CD4-positive, alpha-beta T cell treated with Interleukin-2 at 100 ng/mL for 4 hours (primary cell): ENCODE data around the gene CLCN1.
"Not testable (repeated sequence)": the region's sequence is repeated elsewhere in the genome, so short reads cannot be mapped to it uniquely, and the experiment has no call there.

ENCODE experiments used
- DNase-seq: peaks from one replicate; pipeline ENCODE4 v3.0.0-alpha.2; 2020; ENCODE audit warnings: low spot score

CLCN1 gene

DNA sequence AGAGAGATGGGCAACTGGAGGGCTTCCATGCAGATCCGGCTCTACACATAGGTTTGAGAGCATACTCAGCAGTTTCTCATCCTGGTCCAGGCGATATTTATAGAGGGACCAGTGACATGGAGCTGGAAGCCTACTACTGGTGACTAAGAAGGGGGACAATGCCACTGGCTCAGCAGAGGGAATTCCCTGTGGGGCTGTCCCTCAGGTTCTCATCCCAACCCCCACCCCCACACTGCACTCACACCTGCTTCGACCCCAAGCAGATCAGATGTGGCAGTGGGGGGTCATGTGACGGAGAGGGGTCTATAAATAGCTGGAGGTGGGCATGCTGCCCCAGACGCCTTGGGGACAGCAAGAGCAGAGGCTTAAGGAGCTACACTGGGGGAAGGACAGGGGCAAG lies at the start of gene CLCN1:
Gene CLCN1, plus strand, starts transcription at position 336 of the 400 bp plus-strand sequence. CDS start 102 bp downstream, outside the sequence.
- no peak for DNase-seq

- no peak for DNase-seq
Measured at GRCh38 chr7:143269251-143269650, 46.7 kb upstream of the CLCN1 start.

DNA sequence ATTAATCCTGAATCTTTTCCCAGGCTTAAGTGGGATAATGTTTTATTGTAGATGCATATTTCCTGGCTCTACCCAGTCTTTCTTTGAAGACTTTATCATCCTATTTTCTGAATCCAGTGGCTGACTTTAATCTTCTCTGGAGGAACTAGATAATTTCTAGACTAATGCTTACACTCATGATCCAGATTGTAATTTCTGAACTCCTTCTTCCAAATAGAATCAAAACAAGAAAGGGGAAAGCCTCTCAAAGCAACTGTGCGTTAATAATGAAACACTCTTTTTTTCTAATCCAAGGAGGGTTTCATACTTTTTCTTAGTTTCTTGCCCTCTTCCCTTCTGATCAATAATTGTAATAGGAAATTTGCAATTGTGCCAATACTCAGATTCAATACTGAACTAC lies 44.7 kb upstream of the CLCN1 start:
- DNase-seq, result no peak

DNA sequence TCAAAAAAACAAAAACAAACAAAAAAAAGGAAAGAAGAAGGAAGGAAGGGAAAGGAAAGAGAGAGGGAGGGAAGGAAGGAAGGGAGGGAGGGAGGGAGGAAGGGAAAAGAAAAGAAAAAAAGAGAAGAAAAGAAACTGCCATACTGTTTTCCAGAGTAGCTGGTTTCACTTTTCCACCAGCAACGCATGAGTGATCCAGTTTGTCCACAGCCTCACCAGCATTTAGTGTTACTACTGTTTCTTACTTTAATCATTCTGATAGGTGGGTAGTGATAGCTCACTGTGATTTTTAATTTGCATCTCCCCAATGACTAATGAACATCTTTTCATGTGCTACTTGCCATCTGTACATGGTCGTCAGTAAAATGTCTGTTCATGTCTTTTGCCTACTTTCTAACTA lies 43.0 kb upstream of the CLCN1 start:
- no peak for DNase-seq

- DNase-seq, result peak; percentile 75
Measured at GRCh38 chr7:143279186-143280098, 36.5 kb upstream of the CLCN1 start.

DNA sequence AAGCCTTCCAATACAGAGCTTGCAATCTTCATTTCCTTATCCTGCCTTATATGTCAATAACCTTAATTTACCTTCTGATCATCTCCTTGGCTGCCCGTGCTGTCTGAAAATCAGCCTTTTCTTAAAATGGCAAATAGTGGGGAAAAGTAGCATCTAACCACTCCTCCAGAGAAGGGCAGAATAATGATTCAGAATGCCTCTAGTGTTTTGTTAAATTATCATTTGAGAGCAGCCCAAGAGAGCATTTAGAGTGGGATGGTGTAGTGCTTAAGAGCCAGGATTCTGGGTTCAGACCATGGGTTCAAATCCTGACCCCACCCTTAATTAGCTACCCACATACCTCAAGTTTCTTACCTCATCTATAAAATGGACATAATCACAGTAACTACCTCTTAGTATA lies 35.8 kb upstream of the CLCN1 start:
- DNase-seq, result peak; percentile 33

DNA sequence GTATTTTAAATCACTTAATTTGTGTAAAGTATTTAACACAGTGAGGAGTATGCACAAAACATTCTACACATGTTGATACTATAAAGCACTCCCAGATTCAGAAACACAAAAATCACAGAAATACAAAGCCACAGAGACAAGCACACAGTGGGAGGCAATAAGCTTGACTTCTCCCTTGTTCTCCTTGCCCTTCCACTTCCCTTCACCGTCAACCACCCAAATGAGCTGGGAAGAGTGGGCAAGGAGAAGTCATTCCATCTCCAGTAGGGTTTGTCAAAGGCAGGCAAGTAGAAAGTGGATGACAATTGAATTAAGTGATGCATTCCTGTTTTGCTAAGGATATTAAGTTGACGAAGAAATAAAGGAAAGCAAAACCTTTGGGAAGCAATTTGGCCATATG lies 35.3 kb upstream of the CLCN1 start:
- DNase-seq, result no peak

DNA sequence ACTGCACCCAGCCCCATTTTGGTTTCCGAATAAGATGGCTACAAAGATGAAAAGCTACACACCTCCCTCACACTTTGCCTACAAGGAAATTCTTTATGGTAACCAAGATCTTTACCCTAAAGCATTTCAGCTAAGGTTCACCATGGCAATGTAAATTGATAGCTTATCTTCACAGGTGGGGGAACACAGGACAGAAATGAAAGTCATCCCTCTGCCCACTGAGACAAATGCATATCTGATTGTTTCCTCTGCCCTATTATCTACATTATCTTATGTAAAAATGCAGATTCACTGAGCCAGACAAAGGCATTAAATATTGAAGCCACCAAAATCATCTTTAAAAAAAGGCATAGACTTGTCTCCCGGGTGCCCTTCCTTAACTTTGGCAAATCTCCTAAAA lies 34.4 kb upstream of the CLCN1 start:
- no peak for DNase-seq

- no peak for DNase-seq
Measured at GRCh38 chr7:143282124-143282523, 33.8 kb upstream of the CLCN1 start.

DNA sequence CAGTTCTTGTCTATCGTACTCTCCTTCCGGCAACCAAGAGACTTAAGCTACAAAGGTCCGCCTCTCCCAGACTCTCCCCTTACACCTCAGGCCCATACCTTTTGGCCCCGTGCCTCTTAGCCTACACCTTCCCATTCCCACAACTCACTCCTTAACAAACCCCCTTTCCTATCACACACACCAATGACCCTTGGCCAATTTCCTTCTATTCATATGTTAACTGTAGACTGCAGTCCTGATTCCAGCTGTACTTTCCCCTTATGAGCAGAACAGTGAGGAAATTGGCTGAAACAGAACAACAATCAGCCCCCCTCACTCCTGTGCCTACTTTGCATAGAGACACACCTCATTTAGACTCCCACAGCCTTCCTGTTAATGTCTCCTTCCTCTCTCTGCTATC lies 32.5 kb upstream of the CLCN1 start:
- DNase-seq, result no peak

DNA sequence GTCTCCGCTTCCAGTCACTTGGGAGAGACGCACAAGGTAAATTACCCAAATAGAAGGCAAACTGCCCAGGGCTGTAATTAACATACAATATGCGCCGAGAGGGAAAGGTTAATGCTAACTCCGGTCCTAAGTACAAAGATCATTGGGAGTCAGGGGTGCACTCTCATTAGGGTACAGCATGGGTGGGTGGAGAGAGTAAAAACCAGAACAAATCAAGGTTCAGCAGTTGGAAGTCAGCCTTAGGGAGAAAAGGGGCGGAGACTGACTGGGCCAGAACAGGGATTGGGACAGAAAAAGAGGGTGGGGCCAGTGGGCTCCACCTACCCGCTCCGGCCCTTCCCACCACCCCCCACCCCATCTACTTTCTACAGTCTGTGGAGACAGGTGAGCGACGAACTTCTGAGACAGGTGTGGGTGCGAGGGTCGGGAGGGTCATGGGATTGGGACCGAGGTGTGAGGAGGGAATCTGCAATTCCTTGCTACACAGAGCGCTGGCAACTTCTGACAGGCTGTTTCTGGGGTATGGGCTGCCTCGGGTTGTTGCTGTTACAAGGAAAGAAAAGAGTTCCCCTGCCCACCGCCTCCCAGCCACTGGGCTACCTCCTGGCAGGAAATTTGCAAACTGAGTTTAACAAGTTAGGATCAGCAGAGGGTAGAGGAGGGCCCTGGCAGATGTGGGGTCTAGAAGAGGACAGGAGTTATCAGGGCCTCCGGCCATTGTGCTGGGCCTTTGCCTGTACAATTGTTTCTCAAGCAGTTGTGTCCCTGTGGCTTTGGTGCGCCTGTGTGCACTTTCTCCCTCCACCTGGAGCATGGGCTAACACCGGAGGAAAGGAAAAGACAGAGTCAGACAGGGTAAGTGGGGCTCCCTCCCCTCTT lies 31.1 kb upstream of the CLCN1 start, which contains the start of gene TMEM139:
Gene TMEM139, plus strand, starts transcription at position 368 of the 879 bp plus-strand sequence. CDS start 1,000 bp downstream, outside the sequence.
- no peak for DNase-seq

DNA sequence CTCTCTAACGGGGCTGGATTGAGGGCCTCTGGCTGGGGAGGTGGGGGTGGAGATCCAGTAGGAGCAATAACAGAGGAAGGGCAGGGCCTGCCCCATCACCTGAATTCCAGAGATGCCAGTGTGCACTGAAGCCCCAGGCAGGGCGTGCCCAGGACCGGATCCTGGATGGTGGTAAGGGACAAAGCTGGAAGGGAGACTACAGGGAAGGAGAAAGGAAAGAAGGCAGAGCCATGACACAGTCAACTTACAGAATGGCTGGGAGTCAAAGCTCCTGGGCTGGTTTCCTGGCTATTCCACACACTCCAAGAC lies 30.5 kb upstream of the CLCN1 start:
- no peak for DNase-seq

- DNase-seq, result no peak
Measured at GRCh38 chr7:143285806-143286521, 29.9 kb upstream of the CLCN1 start.

- no peak for DNase-seq
Measured at GRCh38 chr7:143286522-143286890, 29.4 kb upstream of the CLCN1 start.

DNA sequence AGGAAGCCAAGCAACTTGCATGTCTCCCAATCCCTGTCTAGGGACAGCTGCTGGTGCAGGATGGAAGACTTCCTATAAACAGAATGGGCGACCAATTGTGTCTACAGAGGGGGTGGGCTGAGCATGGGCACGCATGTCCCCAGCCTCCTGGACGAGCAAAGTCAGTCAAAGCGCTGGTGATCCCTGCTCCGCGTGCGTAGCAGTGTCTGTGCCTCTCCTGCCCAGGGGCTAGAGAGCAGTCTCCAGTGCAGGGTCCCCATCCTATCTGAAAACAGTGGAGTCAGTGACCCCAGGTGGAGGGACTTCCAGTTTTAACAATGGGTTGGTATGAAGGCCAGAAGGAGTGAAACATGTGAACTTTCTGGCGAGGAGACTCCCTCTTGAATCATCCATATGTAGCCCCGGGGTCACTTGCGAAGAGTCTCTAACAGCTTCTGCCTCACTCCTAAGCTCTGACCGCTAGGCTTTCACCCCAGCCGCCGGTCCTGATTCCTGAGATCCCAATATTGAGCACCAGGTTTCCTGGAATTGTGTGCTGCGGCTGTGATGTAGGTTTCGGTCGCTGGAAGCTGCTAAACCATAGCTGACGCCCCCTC lies 28.5 kb upstream of the CLCN1 start:
- no peak for DNase-seq

DNA sequence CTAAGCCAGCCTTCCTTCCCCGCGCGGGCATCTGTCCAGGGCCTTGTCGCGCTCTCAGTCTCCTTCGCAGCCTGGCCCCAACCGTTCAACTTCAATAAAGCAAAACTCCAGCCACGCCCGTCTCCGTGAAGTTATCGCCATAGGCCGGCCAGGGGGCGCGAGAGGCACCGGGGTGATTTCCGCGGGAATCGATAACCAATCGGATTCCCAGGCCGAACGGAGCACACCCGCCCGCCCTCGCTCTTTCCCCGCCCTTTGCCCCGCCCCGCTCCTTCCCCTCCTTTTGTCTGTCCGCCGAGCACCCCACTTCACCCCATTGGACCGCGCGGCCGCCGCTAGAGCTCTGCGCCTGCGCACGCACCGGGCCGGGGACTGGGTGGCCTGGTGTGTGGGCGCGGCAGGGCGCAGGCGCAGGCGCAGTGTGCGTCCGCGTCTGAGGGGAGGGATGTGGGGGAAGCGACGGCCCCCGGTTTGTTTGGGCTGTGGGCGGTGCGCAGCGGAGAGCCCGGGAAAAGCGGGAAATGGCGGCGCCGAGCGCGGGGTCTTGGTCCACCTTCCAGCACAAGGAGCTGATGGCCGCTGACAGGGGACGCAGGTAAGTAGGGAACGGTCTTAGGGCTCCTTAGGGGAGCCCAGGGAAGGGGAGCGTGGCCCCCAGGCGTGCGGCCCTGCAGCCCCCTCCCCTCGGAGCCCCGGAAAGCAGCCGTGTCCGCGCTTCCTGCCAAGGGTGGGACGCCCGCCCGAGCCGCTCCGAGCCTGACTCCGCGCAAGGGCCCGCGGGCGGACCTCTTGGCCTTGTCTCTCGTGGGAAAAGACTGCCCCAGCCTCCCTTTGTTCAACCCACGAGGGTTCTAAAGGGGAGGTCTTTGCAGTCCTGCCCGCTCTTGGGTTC lies 27.7 kb upstream of the CLCN1 start, which contains the start of gene CASP2:
Gene CASP2, plus strand, starts transcription at position 417 of the 892 bp plus-strand sequence. Its CDS starts 105 bp downstream, at position 522.
- peak; percentile 99 for DNase-seq

- DNase-seq, result no peak
Measured at GRCh38 chr7:143288836-143289235, 27.1 kb upstream of the CLCN1 start.

DNA sequence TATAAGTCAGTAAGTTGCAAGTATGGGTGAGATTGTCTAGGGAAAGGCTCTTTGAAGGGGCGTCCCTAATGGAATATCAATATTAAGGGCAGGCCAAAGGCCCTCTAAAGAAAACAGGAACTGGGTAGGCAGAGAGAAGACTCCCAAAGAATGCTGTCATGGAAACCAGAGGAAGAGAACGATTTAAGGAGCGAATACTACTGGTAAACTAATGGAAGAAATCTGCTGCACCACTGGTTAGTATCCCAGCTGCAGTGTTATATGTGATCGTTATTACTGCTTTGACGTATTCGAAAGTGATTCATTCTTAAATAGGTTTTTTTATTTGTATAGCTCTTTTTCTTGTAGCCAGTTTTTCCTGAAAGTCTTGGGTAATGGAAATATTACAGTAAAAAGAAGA lies 26.5 kb upstream of the CLCN1 start:
- no peak for DNase-seq

GRCh38 chr7:143289888-143290287 lies 26.0 kb upstream of the CLCN1 start:
- DNase-seq, result not testable (repeated sequence)

GRCh38 chr7:143290293-143290692 lies 25.6 kb upstream of the CLCN1 start:
- DNase-seq, result no peak

DNA sequence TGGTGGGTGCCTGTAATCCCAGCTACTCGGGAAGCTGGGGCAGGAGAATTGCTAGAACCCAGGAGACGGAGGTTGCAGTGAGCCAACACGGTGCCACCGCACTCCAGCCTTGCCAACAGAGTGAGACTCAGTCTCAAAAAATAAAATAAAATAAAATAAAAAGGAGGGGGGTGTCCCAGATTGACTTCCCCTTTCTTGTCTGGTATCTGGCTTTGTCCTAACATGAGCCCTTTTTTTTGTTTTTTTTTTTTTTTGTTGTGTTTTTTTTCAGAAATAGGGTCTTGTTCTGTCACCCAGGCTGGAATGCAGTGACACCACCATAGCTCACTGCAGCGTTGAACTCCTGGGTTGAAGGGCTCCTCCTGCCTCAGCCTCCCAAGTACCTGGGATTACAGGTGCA lies 23.0 kb upstream of the CLCN1 start:
- no peak for DNase-seq
